Transverse colon (tissue), 4 donors: ENCODE results near the gene PIK3R5. TPM values are rescaled to one million over a fixed set of nuclear protein-coding genes. Genes with fewer than 3 reads are reported as not detected.

ENCODE experiments used
- DNase-seq: peaks from one replicate; pipeline ENCODE4 v3.0.0-alpha.2; 2019
- H3K27ac ChIP-seq, 4 donors: fragments of 200-600 bp; sonication (generic); 2 replicates each; pipeline ENCODE4 v1.5.1; 2016 to 2018; ENCODE audit warnings: inconsistent platforms in 4 of 4
- H3K27me3 ChIP-seq: fragments of 200-600 bp; sonication (generic); 2 replicates; pipeline ENCODE4 v1.5.1; 2017; ENCODE audit warnings: inconsistent platforms
- H3K36me3 ChIP-seq, 4 donors: fragments of 200-600 bp; sonication (generic); 2 replicates each; pipeline ENCODE4 v1.5.1; 2017 to 2019; ENCODE audit warnings: inconsistent platforms in 4 of 4
- H3K4me1 ChIP-seq, 4 donors: fragments of 200-600 bp; sonication (generic); 2 replicates each; pipeline ENCODE4 v1.5.1; 2017 to 2020; ENCODE audit warnings: inconsistent platforms in 4 of 4
- H3K4me3 ChIP-seq, 4 donors: fragments of 200-600 bp; sonication (generic); 1 replicate in 1 of 4; 2 replicates in 3 of 4; pipeline versions ENCODE4 v1.5.1 to v1.6.1; 2017 to 2019; ENCODE audit warnings: inconsistent platforms in 4 of 4
- H3K9me3 ChIP-seq, 2 donors: fragments of 200-600 bp; sonication (generic); 2 replicates each; pipeline ENCODE4 v1.5.1; 2017 to 2019; ENCODE audit warnings: inconsistent platforms in 2 of 2
- EP300 ChIP-seq: sonication (generic); formaldehyde crosslinking; IDR thresholded peaks from one replicate; pipeline ENCODE4 v1.6.1; 2017; ENCODE audit warnings: antibody characterized with exemption, low read depth
- POLR2A ChIP-seq: fragments of 450-650 bp; IDR thresholded peaks from one replicate; pipeline ENCODE4 v1.6.1; 2016; ENCODE audit warnings: antibody characterized with exemption, mild to moderate bottlenecking, moderate library complexity
- POLR2AphosphoS5 ChIP-seq, 3 donors: sonication (generic); formaldehyde crosslinking; IDR thresholded peaks; one replicate each; pipeline ENCODE4 v1.6.1; 2016; ENCODE audit warnings: antibody characterized with exemption in 3 of 3
- WGBS, 2 donors: methylation state at CpG; one replicate each; pipeline ENCODE4 v1.1.5; 2018; ENCODE audit warnings: low coverage in 1 of 2; 5-methylcytosine and 5-hydroxymethylcytosine counted together
- in situ Hi-C, 4 donors: fragments of 200-750 bp; cut with MboI; loops; one replicate each; pipeline versions ENCODE4 v1.15.0 to v1.15.1; 2017; ENCODE audit warnings: low sequenced_read_pairs in 3 of 4, low pct_ligation_motif_present in 1 of 4, low pct_unique_long_range_greater_than_20kb in 1 of 4
- intact Hi-C: fragments of 100-400 bp; cut with DNase I; formaldehyde crosslinking; loops from one replicate; pipeline ENCODE4 v1.15.1; 2023; ENCODE audit warnings: low total_unique reads
- total RNA-seq, 4 donors: library from RNA; depleted of rRNA; stranded (reverse); fragments of >200 nt; gene quantifications; one replicate each; pipeline ENCODE4 v1.1.0, GENCODE V29; 2016
- TF ChIP-seq, protein P1 (sequence below), 5 experiments: fragments of 200-600 bp in 3 of 5; fragments of 450-650 bp in 2 of 5; sonication (generic) in 3 of 5; IDR thresholded peaks; 1 replicate in 2 of 5; 2 replicates in 3 of 5; pipeline ENCODE4 v1.5.1; 2016 to 2017; ENCODE audit warnings: antibody characterized with exemption in 5 of 5, inconsistent platforms in 3 of 5, mild to moderate bottlenecking in 2 of 5, moderate library complexity in 1 of 5

Gene PIK3R5
- total RNA-seq, 4 donors from 2014 or later, result 0.40 to 16.1 (median 10.4) TPM

DNA sequence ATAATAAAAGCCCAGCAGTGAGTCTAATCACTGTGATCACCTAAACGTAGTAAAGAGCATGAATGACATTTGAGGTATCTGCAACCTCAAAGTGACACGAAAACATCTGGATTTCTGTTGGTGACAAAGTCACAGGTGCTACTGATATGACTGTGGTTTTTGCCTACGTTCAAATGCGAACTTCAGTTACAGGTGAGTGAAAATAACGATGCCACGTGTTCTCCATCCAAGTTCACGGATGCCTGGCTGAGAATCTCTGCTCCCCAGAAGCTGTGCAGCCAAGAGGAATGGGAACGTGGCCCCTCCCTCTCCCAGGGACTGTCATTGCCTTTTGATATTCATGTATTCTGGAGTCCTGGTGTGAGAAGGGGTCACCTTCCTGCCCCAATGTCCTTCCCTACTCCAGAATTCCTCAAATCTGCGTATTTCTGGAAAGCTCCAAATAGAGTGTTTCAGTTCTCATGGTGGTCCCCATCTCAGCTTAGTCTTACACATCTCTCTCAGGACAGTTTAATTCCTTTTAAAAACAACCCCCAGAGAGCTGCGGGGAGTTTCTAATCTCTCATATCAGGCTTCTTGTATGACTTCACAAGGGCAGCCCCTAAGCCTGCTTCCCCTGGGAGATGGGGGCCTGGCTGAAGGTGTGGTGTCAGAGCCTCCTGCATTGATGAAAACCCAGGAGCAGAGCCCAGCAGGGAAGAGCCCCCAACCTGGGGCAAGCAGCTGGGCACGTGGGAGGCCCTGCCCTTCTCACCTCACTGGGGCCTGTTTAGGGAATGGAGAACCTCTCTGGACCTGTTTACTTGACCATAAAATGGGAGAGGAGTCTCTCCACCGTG lies 25.8 kb downstream of the PIK3R5 start:
- intact Hi-C loops, result no loop called here
- no peaks in the 10 kb centered on the region for H3K9me3 ChIP-seq
- no peak for DNase-seq
- in situ Hi-C loops, result loop anchor here in 1 of 4 donors (25.0 kb wide), 1 partner anchor 102 kb away; no protein-coding TSS in a partner anchor
- no peak for TF ChIP-seq POLR2A
- TF ChIP-seq EP300, result no peak
- no peak for TF ChIP-seq POLR2AphosphoS5 (IDR thresholded peaks at IDR 0.05)
- TF ChIP-seq, protein P1, sequence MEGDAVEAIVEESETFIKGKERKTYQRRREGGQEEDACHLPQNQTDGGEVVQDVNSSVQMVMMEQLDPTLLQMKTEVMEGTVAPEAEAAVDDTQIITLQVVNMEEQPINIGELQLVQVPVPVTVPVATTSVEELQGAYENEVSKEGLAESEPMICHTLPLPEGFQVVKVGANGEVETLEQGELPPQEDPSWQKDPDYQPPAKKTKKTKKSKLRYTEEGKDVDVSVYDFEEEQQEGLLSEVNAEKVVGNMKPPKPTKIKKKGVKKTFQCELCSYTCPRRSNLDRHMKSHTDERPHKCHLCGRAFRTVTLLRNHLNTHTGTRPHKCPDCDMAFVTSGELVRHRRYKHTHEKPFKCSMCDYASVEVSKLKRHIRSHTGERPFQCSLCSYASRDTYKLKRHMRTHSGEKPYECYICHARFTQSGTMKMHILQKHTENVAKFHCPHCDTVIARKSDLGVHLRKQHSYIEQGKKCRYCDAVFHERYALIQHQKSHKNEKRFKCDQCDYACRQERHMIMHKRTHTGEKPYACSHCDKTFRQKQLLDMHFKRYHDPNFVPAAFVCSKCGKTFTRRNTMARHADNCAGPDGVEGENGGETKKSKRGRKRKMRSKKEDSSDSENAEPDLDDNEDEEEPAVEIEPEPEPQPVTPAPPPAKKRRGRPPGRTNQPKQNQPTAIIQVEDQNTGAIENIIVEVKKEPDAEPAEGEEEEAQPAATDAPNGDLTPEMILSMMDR (IDR thresholded peaks at IDR 0.05), result no peak
- no peaks in the 10 kb centered on the region for H3K27me3 ChIP-seq
- H3K36me3 ChIP-seq, result no peaks in the 10 kb centered on the region
- H3K27ac ChIP-seq, result peak overlapping the region in 1 of 4 donors; percentile 46
- WGBS, 2 donors, result 52 to 62% methylated on average over 6 to 12 of the region's 12 CpGs
- no peaks in the 10 kb centered on the region for H3K4me1 ChIP-seq
- no peak overlapping the region for H3K4me3 ChIP-seq

DNA sequence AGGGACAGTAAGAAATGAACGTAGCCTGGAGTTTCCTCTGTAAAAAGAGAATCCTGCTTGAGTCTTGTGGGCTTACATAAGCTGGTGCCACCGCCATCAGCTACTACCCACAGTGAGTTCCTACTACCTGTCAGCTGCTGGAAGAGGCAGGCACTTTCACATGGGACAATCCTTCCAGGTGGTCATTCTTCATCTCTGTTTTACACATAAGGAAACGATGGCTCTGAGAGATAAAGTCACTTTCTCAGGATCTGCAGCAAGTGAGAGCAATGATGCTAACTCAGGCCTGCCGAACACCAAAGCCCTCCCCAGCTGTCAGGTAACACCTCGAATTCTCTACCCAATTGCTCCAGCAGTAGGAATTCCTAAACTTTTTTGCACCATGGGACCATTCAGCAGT lies 26.6 kb downstream of the PIK3R5 start:
- in situ Hi-C loops (loop anchor here in 1 of 4 donors (25.0 kb wide), 1 partner anchor 102 kb away; no protein-coding TSS in a partner anchor), intact Hi-C loops (no loop called here)
- H3K36me3 ChIP-seq, result no peaks in the 10 kb centered on the region
- no peak for DNase-seq
- H3K27ac ChIP-seq, result no peak overlapping the region
- TF ChIP-seq EP300, result no peak
- no peak for TF ChIP-seq POLR2A
- no peak for TF ChIP-seq POLR2AphosphoS5 (IDR thresholded peaks at IDR 0.05)
- TF ChIP-seq, protein P1 (IDR thresholded peaks at IDR 0.05), result no peak
- WGBS, 2 donors, result 68 to 100% methylated on average over 2 to 5 of the region's 5 CpGs
- no peaks in the 10 kb centered on the region for H3K4me1 ChIP-seq
- H3K9me3 ChIP-seq, result no peaks in the 10 kb centered on the region
- H3K27me3 ChIP-seq, result no peaks in the 10 kb centered on the region
- no peak overlapping the region for H3K4me3 ChIP-seq

DNA sequence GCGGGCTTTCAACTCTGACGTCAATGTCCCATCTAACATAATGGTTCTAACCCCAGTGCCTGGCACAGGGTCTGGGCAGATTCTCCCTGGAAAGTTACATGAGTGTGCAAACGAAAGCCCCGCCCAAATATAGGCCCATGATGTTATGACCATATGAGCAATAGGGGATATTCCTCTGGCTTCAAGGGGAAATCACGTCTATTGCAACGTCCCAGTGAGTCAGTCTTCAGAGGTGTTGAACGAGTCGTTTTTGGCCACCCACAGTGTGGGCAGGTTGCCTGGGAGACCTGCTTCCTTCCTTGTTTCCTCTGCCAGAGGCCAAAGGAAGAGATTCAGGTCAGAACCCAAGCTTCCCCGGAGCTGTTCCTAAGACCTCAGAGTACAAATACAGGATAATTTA lies 30.3 kb downstream of the PIK3R5 start:
- no peak for DNase-seq
- Histone ChIP-seq H3K27me3 (no peaks in the 10 kb centered on the region), H3K4me1 (no peaks in the 10 kb centered on the region), H3K27ac (no peak overlapping the region), H3K4me3 (no peak overlapping the region), H3K9me3 (no peaks in the 10 kb centered on the region), H3K36me3 (no peaks in the 10 kb centered on the region)
- WGBS, 2 donors, result 50 to 56% methylated on average over 5 to 9 of the region's 9 CpGs
- intact Hi-C loops, result no loop called here
- TF ChIP-seq EP300, result no peak
- TF ChIP-seq POLR2AphosphoS5 (IDR thresholded peaks at IDR 0.05), result no peak
- TF ChIP-seq, protein P1 (IDR thresholded peaks at IDR 0.05), result no peak
- no peak for TF ChIP-seq POLR2A
- in situ Hi-C loops, result loop anchor here in 1 of 4 donors (25.0 kb wide), 1 partner anchor 98 kb away; no protein-coding TSS in a partner anchor

DNA sequence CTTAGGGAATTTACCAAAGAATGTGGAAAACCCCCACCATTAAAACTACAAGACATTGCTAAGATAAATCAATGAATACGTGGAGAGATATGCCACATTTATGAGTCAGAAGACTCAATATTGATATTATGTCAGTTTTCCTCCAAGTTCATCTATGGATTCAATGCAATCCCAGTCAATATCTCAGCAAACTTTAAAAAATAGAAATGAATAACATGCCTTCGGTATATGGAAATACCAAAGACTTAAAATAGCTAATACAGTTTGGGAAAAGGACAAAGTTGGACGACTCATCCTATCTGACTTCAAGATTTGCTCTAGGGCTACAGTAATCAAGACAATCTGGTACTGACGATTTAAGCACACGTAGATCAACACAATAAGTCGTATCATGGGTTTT lies 31.2 kb downstream of the PIK3R5 start:
- Histone ChIP-seq H3K9me3 (peaks cover 0 to 3% of the 10 kb centered on the region in 2 donors), H3K4me3 (no peak overlapping the region), H3K27me3 (no peaks in the 10 kb centered on the region), H3K36me3 (no peaks in the 10 kb centered on the region), H3K4me1 (no peaks in the 10 kb centered on the region), H3K27ac (no peak overlapping the region)
- DNase-seq, result no peak
- intact Hi-C loops, result no loop called here
- TF ChIP-seq POLR2AphosphoS5 (IDR thresholded peaks at IDR 0.05), result no peak
- TF ChIP-seq POLR2A, result no peak
- TF ChIP-seq, protein P1 (IDR thresholded peaks at IDR 0.05), result no peak
- TF ChIP-seq EP300, result no peak
- 83% methylated on average over 6 of the region's 6 CpGs for WGBS, 2 donors
- in situ Hi-C loops, result loop anchor here in 1 of 4 donors (25.0 kb wide), 1 partner anchor 97 kb away; no protein-coding TSS in a partner anchor
